Upper lobe of left lung (tissue), 4 donors: ENCODE results near the gene DPY19L2.
"Not testable (repeated sequence)": the region's sequence is repeated elsewhere in the genome, so short reads cannot be mapped to it uniquely, and the experiment has no call there.

Source experiments
- EP300 ChIP-seq, 4 donors: sonication (generic); formaldehyde crosslinking; IDR thresholded peaks; one replicate each; pipeline ENCODE4 v1.5.1; 2017; ENCODE audit warnings: antibody characterized with exemption in 4 of 4, control low read depth in 2 of 4
- POLR2A ChIP-seq, 4 donors: fragments of 450-650 bp; IDR thresholded peaks; one replicate each; pipeline ENCODE4 v1.5.1; 2016 to 2017; ENCODE audit warnings: antibody characterized with exemption in 4 of 4, mild to moderate bottlenecking in 2 of 4
- TF ChIP-seq, protein P1 (sequence below), 6 experiments: fragments of 450-650 bp in 4 of 6; fragments of 200-600 bp in 2 of 6; sonication (generic) in 2 of 6; IDR thresholded peaks; one replicate each; pipeline ENCODE4 v1.5.1; 2016 to 2019; ENCODE audit warnings: antibody characterized with exemption in 6 of 6

DNA sequence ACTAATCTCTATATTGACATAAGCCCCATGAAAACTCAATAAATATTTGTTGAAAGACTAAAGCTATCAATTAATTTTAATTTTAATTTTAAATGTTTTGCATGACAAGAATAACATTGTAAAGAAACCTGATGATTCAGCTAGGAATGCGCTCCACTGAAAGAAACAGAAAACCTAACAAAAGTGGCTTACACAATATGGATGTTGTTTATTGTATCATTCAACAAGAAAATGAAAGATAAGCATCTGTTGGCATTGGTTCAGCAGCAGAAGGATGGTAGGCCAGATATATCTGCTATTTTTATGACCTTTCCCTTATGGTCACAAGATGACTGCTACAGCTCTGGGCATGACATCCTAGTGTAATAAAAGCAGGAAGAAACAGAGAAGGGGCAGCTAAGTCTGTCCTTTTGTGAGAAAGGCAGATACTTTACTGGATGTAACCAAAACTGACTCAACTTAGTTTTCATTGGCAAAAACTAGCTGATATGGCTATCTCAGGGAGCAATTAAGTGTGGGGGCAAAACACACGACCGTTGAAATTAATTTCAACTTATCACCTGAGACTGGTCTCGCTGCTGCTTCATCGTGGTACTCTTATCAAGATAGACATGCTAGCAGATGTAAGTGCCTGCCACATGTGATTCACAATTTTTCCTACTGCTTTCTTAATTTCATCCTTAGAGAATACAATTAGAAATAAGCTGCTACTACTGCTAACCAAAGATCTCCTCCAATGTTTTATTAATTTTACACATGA is 24.7 kb downstream of the DPY19L2 start:
- TF ChIP-seq, protein P1, sequence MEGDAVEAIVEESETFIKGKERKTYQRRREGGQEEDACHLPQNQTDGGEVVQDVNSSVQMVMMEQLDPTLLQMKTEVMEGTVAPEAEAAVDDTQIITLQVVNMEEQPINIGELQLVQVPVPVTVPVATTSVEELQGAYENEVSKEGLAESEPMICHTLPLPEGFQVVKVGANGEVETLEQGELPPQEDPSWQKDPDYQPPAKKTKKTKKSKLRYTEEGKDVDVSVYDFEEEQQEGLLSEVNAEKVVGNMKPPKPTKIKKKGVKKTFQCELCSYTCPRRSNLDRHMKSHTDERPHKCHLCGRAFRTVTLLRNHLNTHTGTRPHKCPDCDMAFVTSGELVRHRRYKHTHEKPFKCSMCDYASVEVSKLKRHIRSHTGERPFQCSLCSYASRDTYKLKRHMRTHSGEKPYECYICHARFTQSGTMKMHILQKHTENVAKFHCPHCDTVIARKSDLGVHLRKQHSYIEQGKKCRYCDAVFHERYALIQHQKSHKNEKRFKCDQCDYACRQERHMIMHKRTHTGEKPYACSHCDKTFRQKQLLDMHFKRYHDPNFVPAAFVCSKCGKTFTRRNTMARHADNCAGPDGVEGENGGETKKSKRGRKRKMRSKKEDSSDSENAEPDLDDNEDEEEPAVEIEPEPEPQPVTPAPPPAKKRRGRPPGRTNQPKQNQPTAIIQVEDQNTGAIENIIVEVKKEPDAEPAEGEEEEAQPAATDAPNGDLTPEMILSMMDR (IDR thresholded peaks at IDR 0.05), result not testable (repeated sequence)
- not testable (repeated sequence) for TF ChIP-seq POLR2A, EP300 (IDR thresholded peaks at IDR 0.05)
